HL-60/S4 treated with retinoic acid at 250 ng/mL for 4 days and 3 days (cell line): ENCODE measurements around the gene CREB3L4.
"Not testable (repeated sequence)": the region's sequence is repeated elsewhere in the genome, so short reads cannot be mapped to it uniquely, and the experiment has no call there.

ENCODE experiments used
- in situ Hi-C: fragments of 300-500 bp; cut with MboI; formaldehyde crosslinking; loops from 2 replicates; pipeline ENCODE4 v1.7.0; 2022; ENCODE audit warnings: low sequenced_read_pairs

CREB3L4 gene

GRCh38 chr1:153981735-153982134, 14.0 kb downstream of the CREB3L4 start:
- in situ Hi-C loops = loop anchor here (10.0 to 25.0 kb wide), 3 partner anchors 167 to 619 kb away; partner anchors contain the start of gene S100A9

- in situ Hi-C loops = loop anchor here (10.0 to 25.0 kb wide), 3 partner anchors 170 to 622 kb away; partner anchors contain the start of gene S100A9
Observed at GRCh38 chr1:153984123-153984894, 16.6 kb downstream of the CREB3L4 start.

- in situ Hi-C loops = loop anchor here (10.0 to 25.0 kb wide), 3 partner anchors 171 to 623 kb away; partner anchors contain the start of gene S100A9
Observed at GRCh38 chr1:153985341-153985912, 17.7 kb downstream of the CREB3L4 start.

GRCh38 chr1:153985941-153986761, 18.4 kb downstream of the CREB3L4 start, which contains the start of gene RAB13:
Gene RAB13, minus strand, starts transcription at chr1:153986339. Its CDS starts 103 bp downstream, at chr1:153986236.
- in situ Hi-C loops = loop anchor here (10.0 to 25.0 kb wide), 3 partner anchors 171 to 624 kb away; partner anchors contain the start of gene S100A9

- in situ Hi-C loops = loop anchor here (10.0 to 25.0 kb wide), 3 partner anchors 173 to 625 kb away; partner anchors contain the start of gene S100A9
Observed at GRCh38 chr1:153987621-153988020, 19.9 kb downstream of the CREB3L4 start.

- in situ Hi-C loops = loop anchor here (25.0 kb wide), 2 partner anchors 478 to 628 kb away; partner anchors contain the start of gene S100A9
Observed at GRCh38 chr1:153990468-153991150, 22.9 kb downstream of the CREB3L4 start, which contains the start of gene RPS27. Gene RPS27, plus strand, starts transcription at chr1:153990762. Its CDS starts 35 bp downstream, at chr1:153990797.

GRCh38 chr1:153991151-153991630, 23.5 kb downstream of the CREB3L4 start:
- in situ Hi-C loops = loop anchor here (25.0 kb wide), 2 partner anchors 479 to 629 kb away; partner anchors contain the start of gene S100A9

GRCh38 chr1:153991806-153992205, 24.1 kb downstream of the CREB3L4 start:
- in situ Hi-C loops = loop anchor here (25.0 kb wide), 2 partner anchors 480 to 630 kb away; partner anchors contain the start of gene S100A9

- in situ Hi-C loops = loop anchor here (25.0 kb wide), 2 partner anchors 483 to 633 kb away; partner anchors contain the start of gene S100A9
Observed at GRCh38 chr1:153995202-153995601, 27.5 kb downstream of the CREB3L4 start.

- in situ Hi-C loops = loop anchor here (25.0 kb wide), 2 partner anchors 483 to 633 kb away; partner anchors contain the start of gene S100A9
Observed at GRCh38 chr1:153995640-153996039, 27.9 kb downstream of the CREB3L4 start.

GRCh38 chr1:153996882-153997281, 29.2 kb downstream of the CREB3L4 start:
- in situ Hi-C loops = loop anchor here (25.0 kb wide), 2 partner anchors 485 to 635 kb away; partner anchors contain the start of gene S100A9

GRCh38 chr1:154000420-154000819, 32.7 kb downstream of the CREB3L4 start:
- in situ Hi-C loops = no loop called here

- in situ Hi-C loops = no loop called here
Observed at GRCh38 chr1:154006136-154006535, 38.4 kb downstream of the CREB3L4 start.

GRCh38 chr1:154012129-154012528, 44.4 kb downstream of the CREB3L4 start:
- in situ Hi-C loops = no loop called here

- in situ Hi-C loops = not testable (repeated sequence)
Observed at GRCh38 chr1:154012543-154012942, 44.8 kb downstream of the CREB3L4 start.

- in situ Hi-C loops = no loop called here
Observed at GRCh38 chr1:154014154-154014907, 46.6 kb downstream of the CREB3L4 start.

- in situ Hi-C loops = no loop called here
Observed at GRCh38 chr1:154019269-154019668, 51.6 kb downstream of the CREB3L4 start.

- in situ Hi-C loops = no loop called here
Observed at GRCh38 chr1:154019940-154020339, 52.2 kb downstream of the CREB3L4 start.
